GM19455 (cell line): ENCODE data around the gene INSC.
A peak's percentile ranks its signal among the peaks of the same experiment; 100 is the strongest.

Experiments
- ATAC-seq: cut with Tn5 transposase; IDR thresholded peaks from one replicate; pipeline ENCODE4 v1.9.1; 2021; ENCODE audit not compliant: unreplicated experiment

Gene INSC

DNA sequence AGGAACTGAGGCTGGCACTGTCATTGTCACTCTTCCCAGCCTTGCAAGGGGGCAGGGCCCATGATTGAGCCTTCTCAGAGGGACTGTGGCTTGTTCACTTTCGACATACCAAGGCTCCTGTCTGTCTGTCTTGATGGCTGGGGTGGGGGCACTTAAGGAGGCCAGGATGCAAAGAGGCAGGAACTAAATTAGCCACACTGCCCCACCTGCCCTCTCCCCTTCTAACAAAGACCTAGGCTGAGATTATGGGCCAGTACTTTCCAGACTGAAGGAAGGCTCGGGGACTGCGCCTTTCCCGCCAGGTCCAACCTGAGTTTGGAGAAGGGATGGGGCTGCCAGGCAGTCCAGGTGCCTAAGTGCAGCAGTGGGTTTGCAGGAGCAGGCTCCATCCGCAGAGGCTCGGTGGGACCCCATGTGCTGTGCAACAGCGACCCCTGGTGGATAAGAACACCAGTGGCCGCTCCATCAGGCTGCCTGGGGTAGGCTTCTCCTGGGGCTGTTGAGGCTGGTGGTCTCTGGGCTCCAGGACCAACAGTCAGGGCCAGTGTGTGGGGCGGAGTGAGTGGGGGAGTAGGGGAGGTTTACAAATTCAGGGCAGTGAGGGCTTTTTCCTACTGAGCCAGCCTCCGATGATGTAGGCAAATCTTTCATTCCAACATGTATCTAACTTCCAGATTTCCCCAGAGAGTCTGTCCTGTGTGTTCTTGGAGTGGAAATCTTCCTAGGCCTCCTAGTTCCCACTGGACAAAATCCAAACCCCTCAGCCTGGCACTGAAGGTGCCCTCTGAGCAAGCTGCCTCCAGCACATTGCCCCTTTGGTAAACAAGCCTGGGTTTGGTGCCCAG is 93.9 kb downstream of the INSC start:
- peak; percentile 90 for ATAC-seq

DNA sequence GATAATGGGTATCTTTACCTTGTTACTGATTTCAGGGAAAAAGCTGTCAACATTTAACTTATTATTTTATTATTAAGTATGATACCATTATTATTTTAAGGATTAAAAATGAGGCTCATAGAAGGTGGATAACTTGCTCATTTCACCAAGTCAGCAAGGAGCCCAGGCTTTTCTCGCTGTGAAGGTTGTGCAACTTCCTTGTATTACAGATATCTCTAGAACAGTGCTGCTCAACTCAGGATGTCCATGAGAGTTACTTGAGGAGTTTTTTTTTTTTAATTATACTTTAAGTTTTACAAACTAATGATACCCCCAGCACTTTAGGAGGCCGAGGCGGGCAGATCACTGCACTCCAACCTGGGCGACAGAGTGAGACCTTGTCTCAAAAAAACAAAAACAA is 98.2 kb downstream of the INSC start:
- ATAC-seq: no peak

DNA sequence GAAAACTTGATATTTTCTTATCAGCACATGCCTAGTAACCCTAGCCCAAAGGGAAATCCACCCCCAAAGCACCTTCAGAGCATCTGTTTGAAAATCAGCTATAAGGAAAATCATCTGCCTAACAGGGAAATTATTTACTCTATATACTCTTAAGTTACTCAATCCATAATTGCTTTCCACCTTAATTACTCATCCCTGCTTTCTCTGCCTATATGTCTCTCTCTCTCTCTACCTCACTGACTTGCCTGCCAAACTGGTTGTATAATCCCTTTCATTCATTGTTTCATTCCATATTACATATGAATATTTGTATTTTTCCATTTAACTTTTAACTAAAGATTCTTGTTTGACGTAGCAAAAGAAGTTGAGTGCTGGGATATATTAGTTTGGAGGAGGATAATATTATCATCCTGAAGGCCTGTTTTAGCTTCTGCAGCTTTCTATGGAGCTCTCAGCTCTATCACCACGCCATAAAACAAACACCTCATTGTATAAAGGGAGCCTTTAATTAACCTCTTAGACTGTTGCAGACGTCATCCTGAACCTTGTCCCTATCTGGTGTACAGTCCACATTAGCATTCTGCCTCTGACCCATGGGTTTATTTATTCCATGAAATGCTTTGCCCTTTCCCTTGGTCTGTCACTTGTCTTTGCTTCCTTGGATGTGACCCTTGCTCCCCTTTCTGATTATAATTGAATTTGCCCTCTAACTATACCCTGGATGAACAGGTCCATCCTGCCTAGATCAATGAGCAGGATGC is 98.9 kb downstream of the INSC start:
- ATAC-seq: no peak

DNA sequence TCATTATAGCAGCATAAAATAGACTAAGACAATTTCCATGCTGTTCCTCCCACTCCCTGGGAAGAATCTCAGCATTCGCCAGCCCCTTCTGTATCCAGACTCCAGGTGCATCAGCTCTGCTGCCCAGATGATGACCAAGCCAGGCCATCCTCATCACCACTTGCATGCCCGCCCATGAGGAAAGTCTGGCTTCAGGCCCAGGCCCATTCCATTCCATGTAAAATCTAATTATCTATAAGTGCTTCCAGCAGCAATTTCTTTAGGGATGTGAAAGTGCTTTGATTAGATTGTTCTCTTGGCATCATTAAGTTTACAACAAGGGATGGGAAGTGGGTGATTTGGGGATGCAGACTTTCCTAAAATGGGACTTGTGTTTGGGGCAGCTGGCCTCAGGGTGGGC is 100.3 kb downstream of the INSC start:
- no peak for ATAC-seq

DNA sequence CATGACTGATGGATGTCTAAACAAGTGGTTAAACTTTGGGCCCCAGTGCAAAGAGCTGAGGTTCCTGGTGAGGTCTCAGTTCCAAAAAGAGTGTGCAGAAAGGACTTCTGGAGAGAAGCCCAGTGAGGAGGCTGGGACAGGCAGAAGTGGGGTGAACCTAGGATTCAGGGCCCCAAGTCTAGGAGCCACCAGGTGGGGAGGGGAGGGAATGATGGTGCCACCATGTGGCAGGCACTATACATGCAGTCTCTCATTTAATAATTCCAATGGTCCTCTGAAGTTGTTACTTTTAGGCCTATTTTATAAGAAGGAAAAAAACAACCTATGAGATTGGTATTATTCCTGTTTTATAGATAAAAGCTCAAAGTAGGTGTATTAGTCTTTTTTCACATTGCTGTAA is 102.0 kb downstream of the INSC start:
- ATAC-seq: no peak

DNA sequence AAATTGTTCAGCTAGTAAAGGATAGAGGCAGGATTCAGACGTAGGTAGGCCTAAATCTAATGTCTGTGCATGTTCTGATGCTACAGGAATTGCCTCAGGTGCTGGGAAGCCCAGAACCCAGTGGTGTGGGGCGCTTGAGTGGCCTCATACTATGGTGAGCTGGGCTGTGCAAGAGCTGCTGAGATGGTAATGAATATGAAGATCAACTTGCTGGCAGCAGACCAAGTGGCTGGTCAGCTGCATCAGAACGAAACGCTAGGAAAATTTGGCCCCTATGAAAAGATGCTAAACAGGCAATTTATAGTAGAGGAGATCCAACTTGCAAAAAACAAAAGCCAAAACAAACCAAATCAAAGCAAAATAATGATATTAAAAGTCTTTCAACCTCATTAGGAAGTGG is 102.7 kb downstream of the INSC start:
- ATAC-seq: no peak

GRCh38 chr11:15222777-15223176 is 108.1 kb downstream of the INSC start:
- no peak for ATAC-seq

DNA sequence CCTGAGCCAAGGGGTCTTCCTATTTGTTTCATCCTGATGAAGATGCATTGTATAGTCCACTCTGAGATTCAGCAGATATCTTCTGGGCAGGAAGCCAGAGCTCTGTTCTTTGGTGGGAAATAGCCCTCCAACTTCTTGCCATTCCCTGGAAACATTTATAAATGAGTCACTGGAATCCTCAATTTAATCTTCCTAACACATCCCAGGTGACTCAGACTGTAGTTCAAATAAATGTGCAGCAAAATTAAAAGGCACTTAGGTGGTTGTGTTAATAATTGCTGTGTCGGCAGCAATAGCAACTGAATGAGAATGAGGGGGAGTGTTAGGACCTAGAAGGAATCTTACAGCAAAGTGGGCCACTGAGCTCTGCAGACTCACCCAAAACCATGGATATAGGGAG is 108.6 kb downstream of the INSC start:
- no peak for ATAC-seq

- no peak for ATAC-seq
Measured at GRCh38 chr11:15224466-15224865, 109.7 kb downstream of the INSC start.

DNA sequence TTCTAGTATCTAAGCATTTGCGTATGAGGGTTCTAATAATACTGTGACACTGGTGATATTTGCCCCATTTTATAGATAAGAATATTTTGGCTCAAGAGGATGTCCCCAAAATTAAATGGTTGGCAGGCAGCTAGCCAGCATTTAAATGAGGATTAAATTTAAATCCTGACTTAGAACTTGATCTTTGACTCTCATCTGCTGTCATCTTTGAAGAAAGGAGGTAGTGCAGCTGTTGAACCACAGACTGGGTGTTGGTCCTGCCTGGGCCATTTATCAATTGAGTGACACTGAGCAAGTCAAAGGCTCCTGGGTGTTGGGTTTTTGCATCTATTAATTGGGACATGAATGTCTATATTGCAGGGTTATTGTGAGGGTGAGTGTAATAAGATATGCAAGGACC is 112.3 kb downstream of the INSC start:
- no peak for ATAC-seq

DNA sequence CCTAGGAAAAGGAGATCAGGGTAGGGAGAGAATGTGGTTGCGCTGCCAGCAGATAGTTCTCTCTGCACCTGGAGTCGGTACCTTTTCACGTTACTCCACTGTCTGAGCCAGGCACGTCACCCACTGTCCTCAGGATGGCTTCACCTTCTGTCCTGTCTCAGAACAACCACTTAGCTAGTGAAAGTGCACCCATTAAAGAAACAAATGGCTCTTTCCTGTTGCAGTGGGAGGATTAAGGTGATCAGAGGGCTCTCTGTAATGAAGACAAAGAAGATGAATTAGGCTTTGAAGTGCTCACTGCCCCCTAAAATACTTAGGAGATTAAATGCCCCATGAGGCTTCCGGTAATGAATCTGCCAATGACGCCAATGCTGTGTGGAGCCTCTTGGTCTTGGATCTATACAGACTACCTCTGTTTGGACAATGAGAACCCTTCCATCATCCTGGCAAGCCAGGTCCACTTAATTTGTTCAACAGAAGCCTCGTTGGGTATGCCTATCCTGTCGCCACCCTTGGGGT is 113.7 kb downstream of the INSC start:
- no peak for ATAC-seq

DNA sequence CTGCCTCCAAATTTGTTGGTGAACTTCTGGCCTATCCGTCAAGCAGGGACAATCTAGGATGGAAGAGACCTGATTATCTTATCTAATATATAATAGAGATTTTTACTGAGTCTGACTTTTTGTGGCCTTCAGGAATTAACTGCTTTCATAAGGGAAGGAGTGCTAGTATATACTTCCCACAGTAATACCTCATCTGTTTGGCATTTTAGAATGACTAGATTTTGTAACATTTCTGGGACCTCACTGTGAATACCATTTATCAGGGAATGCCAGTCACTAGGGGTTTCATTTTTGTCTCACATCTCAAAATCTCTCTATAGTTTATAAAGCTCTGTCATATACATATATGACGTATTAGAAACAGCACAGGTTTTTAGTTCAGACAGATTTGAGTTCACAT is 114.3 kb downstream of the INSC start:
- no peak for ATAC-seq

DNA sequence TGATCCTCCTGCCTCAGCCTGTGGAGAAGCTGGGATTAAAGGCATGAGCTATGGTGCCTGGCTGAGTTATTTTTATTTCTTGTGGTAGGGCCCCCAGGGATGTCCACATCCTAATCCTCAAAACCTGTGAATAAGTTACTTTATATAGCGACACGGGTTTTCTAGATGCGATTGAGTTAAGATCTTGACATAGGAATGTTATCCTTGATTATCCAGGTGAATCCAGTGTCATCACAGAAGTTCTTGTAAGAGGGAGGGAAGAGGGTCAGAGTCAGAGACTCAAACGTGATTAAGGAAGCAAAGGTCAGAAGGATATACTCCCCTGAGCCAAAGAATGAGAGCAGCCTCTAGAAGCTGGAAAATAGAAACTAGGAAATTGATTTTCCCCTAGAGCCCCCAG is 117.8 kb downstream of the INSC start:
- no peak for ATAC-seq

GRCh38 chr11:15233371-15234165 is 118.8 kb downstream of the INSC start:
- no peak for ATAC-seq

DNA sequence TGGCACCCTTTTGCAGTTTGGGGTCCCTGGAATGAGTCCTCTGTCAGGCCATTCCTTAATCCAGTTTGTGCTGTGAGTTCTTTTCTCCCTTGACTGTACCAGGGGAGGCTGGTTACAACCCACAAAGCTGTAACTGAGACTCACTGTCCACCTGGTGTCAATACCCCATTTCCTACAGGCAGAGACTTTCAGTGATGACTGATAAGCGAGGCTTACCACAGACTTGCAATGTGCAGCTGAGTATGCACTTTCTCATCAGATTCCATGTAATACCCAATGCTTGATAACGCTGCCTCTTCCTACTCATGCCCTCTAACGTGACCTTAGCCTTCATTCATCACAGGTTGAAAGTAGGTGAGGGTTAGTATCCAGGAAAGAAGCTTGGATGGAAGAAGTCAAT is 120.1 kb downstream of the INSC start:
- no peak for ATAC-seq

- ATAC-seq: no peak
Measured at GRCh38 chr11:15236559-15236958, 121.8 kb downstream of the INSC start.

- no peak for ATAC-seq
Measured at GRCh38 chr11:15238856-15239255, 124.1 kb downstream of the INSC start.

DNA sequence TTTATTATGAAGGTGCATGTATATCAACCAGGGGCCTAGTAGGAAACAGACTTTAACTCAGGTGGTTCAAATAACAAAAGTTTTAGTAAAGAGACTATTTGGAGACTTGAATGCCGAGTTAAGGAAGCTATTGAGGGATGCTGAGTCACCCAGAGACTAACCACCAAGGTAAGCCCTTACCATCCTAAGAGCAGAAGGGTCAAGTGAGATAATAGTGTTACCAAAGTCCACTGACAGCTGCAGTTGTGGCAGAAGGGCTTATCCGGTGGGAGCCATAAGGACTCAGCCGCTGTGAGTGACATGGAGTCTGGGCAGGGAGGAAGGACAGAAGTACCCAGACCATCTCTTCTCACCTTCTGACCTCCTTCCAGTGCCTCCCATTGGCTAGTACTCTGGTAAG is 134.0 kb downstream of the INSC start:
- ATAC-seq: no peak

- ATAC-seq: no peak
Measured at GRCh38 chr11:15258433-15259165, 143.9 kb downstream of the INSC start.

GRCh38 chr11:15266999-15267398 is 152.3 kb downstream of the INSC start:
- ATAC-seq: no peak

DNA sequence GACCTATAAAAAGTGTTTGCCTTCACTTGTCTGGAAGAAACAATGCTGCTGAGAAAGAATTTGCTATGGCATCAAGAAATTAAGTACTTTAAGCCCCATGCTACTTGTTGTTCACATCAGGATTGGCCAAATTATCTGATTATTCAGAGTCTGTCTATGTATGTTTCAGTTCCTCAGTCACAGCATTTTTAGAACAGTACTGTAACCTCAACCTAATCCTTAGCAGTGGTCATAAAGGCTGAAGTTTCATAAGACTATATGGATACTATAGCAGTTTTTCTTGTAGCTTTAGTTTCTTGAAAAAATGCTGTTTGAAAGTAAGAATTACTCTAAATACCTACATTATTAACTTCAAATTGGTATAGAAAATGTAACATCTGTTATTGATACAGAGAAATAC is 153.9 kb downstream of the INSC start:
- no peak for ATAC-seq
